Measurements from ENCODE around the gene SGIP1. TPM values are rescaled to one million over a fixed set of nuclear protein-coding genes. Genes with fewer than 3 reads are reported as not detected.

The SGIP1 gene
- total and polyA plus RNA-seq, 2 experiments from 2014 or later = 2.4 to 6.1 TPM

DNA sequence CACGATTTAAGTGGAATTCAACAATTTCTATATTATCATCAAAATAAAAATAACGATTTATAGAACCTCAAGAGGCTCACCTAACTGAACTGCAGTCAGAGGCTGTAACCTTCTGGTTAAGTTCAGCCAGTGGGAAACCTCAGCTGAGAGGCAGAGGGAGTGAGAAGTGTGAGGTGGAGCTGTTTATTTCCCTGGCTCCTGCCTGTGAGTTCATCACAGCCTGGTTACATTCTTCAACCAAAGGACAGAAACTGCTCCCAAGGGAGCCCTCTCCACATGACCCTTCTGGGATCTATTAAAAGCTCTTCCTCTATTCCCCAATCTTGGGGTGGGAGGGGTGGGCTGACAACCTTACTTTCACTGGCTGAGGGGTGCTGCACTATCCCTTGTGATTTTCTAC lies 240.5 kb downstream of the SGIP1 start (continued):
- TF ChIP-seq ZNF331 (CRISPR knock-in tag; IDR thresholded peaks at IDR 0.05; ENCODE audit: low read depth) = no peak
- TF ChIP-seq, protein P1, sequence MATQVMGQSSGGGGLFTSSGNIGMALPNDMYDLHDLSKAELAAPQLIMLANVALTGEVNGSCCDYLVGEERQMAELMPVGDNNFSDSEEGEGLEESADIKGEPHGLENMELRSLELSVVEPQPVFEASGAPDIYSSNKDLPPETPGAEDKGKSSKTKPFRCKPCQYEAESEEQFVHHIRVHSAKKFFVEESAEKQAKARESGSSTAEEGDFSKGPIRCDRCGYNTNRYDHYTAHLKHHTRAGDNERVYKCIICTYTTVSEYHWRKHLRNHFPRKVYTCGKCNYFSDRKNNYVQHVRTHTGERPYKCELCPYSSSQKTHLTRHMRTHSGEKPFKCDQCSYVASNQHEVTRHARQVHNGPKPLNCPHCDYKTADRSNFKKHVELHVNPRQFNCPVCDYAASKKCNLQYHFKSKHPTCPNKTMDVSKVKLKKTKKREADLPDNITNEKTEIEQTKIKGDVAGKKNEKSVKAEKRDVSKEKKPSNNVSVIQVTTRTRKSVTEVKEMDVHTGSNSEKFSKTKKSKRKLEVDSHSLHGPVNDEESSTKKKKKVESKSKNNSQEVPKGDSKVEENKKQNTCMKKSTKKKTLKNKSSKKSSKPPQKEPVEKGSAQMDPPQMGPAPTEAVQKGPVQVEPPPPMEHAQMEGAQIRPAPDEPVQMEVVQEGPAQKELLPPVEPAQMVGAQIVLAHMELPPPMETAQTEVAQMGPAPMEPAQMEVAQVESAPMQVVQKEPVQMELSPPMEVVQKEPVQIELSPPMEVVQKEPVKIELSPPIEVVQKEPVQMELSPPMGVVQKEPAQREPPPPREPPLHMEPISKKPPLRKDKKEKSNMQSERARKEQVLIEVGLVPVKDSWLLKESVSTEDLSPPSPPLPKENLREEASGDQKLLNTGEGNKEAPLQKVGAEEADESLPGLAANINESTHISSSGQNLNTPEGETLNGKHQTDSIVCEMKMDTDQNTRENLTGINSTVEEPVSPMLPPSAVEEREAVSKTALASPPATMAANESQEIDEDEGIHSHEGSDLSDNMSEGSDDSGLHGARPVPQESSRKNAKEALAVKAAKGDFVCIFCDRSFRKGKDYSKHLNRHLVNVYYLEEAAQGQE (IDR thresholded peaks at IDR 0.05; ENCODE audit: unreplicated experiment) = no peak
- no peak for TF ChIP-seq STAT1 (IDR thresholded peaks at IDR 0.05; ENCODE audit: unreplicated experiment)
- no peak for TF ChIP-seq CREB1 (CRISPR knock-in tag; IDR thresholded peaks at IDR 0.05; ENCODE audit: low read depth)
- TF ChIP-seq POLR2AphosphoS5 (IDR thresholded peaks at IDR 0.05; ENCODE audit: low read depth) = no peak

DNA sequence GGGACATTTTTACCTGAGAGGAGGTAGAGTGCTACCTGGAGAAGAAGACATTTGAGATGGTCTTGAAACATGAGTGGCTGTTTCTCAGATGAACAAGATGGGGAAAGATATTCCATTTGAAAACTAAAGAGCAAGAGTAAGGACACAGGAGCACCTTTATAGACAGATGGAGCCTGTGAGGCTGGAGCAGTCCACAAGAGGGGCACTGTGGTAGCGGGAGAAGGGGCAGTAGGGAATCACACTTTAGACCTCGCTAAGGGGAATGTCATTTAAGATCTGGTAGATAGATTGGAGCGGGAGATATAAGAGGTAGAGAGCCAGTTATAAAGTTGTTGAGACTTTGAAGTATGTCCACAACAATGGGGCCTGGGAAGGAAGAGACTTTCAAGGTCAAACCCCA lies 241.7 kb downstream of the SGIP1 start:
- Histone ChIP-seq H2AFZ (no peak overlapping the region), H3K27me3 (ENCODE audit: insufficient read depth) (no peaks in the 10 kb centered on the region), H3K79me2 (replicated peaks; ENCODE audit: insufficient read depth) (no peaks in the 10 kb centered on the region), H3K27ac (ENCODE audit: low read depth) (no peak overlapping the region), H3K4me2 (no peak overlapping the region), H3K4me1 (ENCODE audit: insufficient read depth) (no peaks in the 10 kb centered on the region), H3K36me3 (ENCODE audit: insufficient read depth) (no peaks in the 10 kb centered on the region), H3F3A (replicated peaks; ENCODE audit: low read depth) (no peaks in the 10 kb centered on the region), H4K20me1 (replicated peaks; ENCODE audit: insufficient read depth) (no peaks in the 10 kb centered on the region), H3K9me2 (ENCODE audit: insufficient read depth) (no peaks in the 10 kb centered on the region), H3K4me3 (no peak overlapping the region)
- DNase-seq (ENCODE audit: low spot score) = no peak
- TF ChIP-seq ZNF114 (CRISPR knock-in tag; IDR thresholded peaks at IDR 0.05) (no peak), ZNF331 (CRISPR knock-in tag; IDR thresholded peaks at IDR 0.05; ENCODE audit: low read depth) (no peak), POLR2AphosphoS5 (IDR thresholded peaks at IDR 0.05; ENCODE audit: low read depth) (no peak), JUNB (IDR thresholded peaks at IDR 0.05; ENCODE audit: unreplicated experiment) (no peak), NANOG (IDR thresholded peaks at IDR 0.05; ENCODE audit: borderline replicate concordance) (no peak), CREB1 (CRISPR knock-in tag; IDR thresholded peaks at IDR 0.05; ENCODE audit: low read depth) (no peak)
- TF ChIP-seq, protein P1 (IDR thresholded peaks at IDR 0.05; ENCODE audit: unreplicated experiment) = no peak
- TF ChIP-seq, protein P2, sequence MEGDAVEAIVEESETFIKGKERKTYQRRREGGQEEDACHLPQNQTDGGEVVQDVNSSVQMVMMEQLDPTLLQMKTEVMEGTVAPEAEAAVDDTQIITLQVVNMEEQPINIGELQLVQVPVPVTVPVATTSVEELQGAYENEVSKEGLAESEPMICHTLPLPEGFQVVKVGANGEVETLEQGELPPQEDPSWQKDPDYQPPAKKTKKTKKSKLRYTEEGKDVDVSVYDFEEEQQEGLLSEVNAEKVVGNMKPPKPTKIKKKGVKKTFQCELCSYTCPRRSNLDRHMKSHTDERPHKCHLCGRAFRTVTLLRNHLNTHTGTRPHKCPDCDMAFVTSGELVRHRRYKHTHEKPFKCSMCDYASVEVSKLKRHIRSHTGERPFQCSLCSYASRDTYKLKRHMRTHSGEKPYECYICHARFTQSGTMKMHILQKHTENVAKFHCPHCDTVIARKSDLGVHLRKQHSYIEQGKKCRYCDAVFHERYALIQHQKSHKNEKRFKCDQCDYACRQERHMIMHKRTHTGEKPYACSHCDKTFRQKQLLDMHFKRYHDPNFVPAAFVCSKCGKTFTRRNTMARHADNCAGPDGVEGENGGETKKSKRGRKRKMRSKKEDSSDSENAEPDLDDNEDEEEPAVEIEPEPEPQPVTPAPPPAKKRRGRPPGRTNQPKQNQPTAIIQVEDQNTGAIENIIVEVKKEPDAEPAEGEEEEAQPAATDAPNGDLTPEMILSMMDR (conservative IDR thresholded peaks at IDR 0.05; ENCODE audit: low read depth in 2 of 2) = no peak; a peak in 1 of 4 replicates
- peaks cover 10% of the 10 kb centered on the region for H3K36me3 Mint-ChIP-seq (ENCODE audit: low read depth)
- H3K27me3 Mint-ChIP-seq (ENCODE audit: insufficient read depth, low read depth, poor library complexity) = no peaks in the 10 kb centered on the region
- no peak overlapping the region for H3K4me3 Mint-ChIP-seq
- no peak overlapping the region for H3K27ac Mint-ChIP-seq
- no peaks in the 10 kb centered on the region for H3K4me1 Mint-ChIP-seq
- H3K9me3 Mint-ChIP-seq = peaks cover 15% of the 10 kb centered on the region
- ATAC-seq = no peak

Data from GM23338 (cell line).